Endothelial cell of umbilical vein (primary cell): ENCODE data around the gene XNDC1N. TPM values are rescaled to one million over a fixed set of nuclear protein-coding genes. Genes with fewer than 3 reads are reported as not detected.

Experiments
- Bru-seq: library from RNA; stranded (reverse); fragments of 400-500 nt; gene quantifications from one replicate; lab custom pipeline; 2021; lab: Mats Ljungman, UMichigan
- BruChase-seq, 2 experiments: library from RNA; stranded (reverse); fragments of 400-500 nt; gene quantifications; one replicate each; lab custom pipeline; 2021; lab: Mats Ljungman, UMichigan
- BruUV-seq: library from RNA; stranded (reverse); fragments of 400-500 nt; replicated peaks from 2 replicates; lab custom pipeline; 2021; lab: Mats Ljungman, UMichigan
- CTCF ChIA-PET: fragments of 300-600, 350-600 bp; sonication (Branson Sonifier 250); formaldehyde crosslinking; loops from one replicate; lab custom pipeline; 2021; ENCODE audit warnings: antibody characterized with exemption, inconsistent platforms; lab: Charles Lee
- POLR2A ChIA-PET: fragments of 300-600, 350-600 bp; sonication (Branson Sonifier 250); formaldehyde crosslinking; loops from one replicate; lab custom pipeline; 2021; ENCODE audit warnings: antibody characterized with exemption, inconsistent platforms; lab: Charles Lee
- DNase-seq: peaks from one replicate; pipeline ENCODE4 v3.0.0-alpha.2; 2011; ENCODE audit warnings: low read depth, low spot score
- FAIRE-seq: peaks from 2 replicates; lab custom pipeline; 2011; peaks lifted over from hg19 to GRCh38; lab: Jason Lieb, UNC
- H2AFZ ChIP-seq: 2 replicates; pipeline ENCODE4 v1.6.0; 2012; ENCODE audit warnings: low read depth, low read length, control low read depth, inconsistent platforms
- H3K27ac ChIP-seq: 2 replicates; pipeline ENCODE4 v1.5.1; 2011; ENCODE audit warnings: low read depth, mild to moderate bottlenecking, control low read depth, low read length, moderate library complexity; ENCODE audit not compliant: insufficient read depth
- H3K27me3 ChIP-seq, 2 experiments: 2 replicates each; pipeline versions ENCODE4 v1.6.0 to v1.6.1; 2011; ENCODE audit warnings: low read length in 2 of 2, mixed read lengths in 1 of 2; ENCODE audit not compliant: control insufficient read depth in 2 of 2, insufficient read depth in 2 of 2
- H3K36me3 ChIP-seq, 2 experiments: 2 replicates in 1 of 2; 3 replicates in 1 of 2; pipeline ENCODE4 v1.5.1; 2011; ENCODE audit warnings: low read length in 2 of 2, mild to moderate bottlenecking in 1 of 2, moderate library complexity in 1 of 2; ENCODE audit not compliant: control insufficient read depth in 2 of 2, insufficient read depth in 2 of 2; ENCODE audit errors: extremely low read depth in 1 of 2
- H3K4me1 ChIP-seq: 3 replicates; pipeline ENCODE4 v1.5.1; 2011; ENCODE audit warnings: mild to moderate bottlenecking, low read length; ENCODE audit not compliant: control insufficient read depth, insufficient read depth; ENCODE audit errors: extremely low read depth
- H3K4me2 ChIP-seq: 2 replicates; pipeline ENCODE4 v1.6.1; 2011; ENCODE audit warnings: low read length, control low read depth, mixed read lengths; ENCODE audit not compliant: insufficient read depth
- H3K4me3 ChIP-seq, 3 experiments: fragments of 200-600 bp in 1 of 3; sonication (generic), shearing (Covaris generic) in 1 of 3; replicated peaks in 1 of 3; 2 replicates each; pipeline ENCODE4 v1.5.1; 2011 to 2016; ENCODE audit warnings: control low read depth in 3 of 3, low read length in 3 of 3, mild to moderate bottlenecking in 2 of 3, inconsistent platforms in 1 of 3, low read depth in 1 of 3, moderate library complexity in 1 of 3; ENCODE audit not compliant: insufficient read depth in 1 of 3
- H3K79me2 ChIP-seq: 2 replicates; pipeline ENCODE4 v1.6.0; 2012; ENCODE audit warnings: low read length, inconsistent platforms; ENCODE audit not compliant: control insufficient read depth, insufficient read depth
- H3K9ac ChIP-seq: replicated peaks from 2 replicates; pipeline ENCODE3; 2011; ENCODE audit warnings: low read length, control low read depth; ENCODE audit not compliant: insufficient read depth; ENCODE audit errors: extremely low read depth
- H3K9me1 ChIP-seq: replicated peaks from 3 replicates; pipeline ENCODE4 v1.6.0; 2011; ENCODE audit warnings: mild to moderate bottlenecking, low read length; ENCODE audit not compliant: control insufficient read depth, insufficient read depth; ENCODE audit errors: extremely low read depth
- H3K9me3 ChIP-seq: replicated peaks from 2 replicates; pipeline ENCODE4 v1.5.1; 2012; ENCODE audit warnings: low read length, inconsistent platforms; ENCODE audit not compliant: control insufficient read depth, insufficient read depth
- H4K20me1 ChIP-seq: replicated peaks from 2 replicates; pipeline ENCODE3; 2011; ENCODE audit warnings: mild to moderate bottlenecking, low read length; ENCODE audit not compliant: control insufficient read depth, insufficient read depth; ENCODE audit errors: extremely low read depth
- JUN ChIP-seq: IDR thresholded peaks from 2 replicates; pipeline ENCODE4 v1.6.1; 2011; ENCODE audit warnings: borderline replicate concordance, low read depth; ENCODE audit not compliant: insufficient read length, insufficient read depth
- MYC ChIP-seq: IDR thresholded peaks from one replicate; pipeline ENCODE4 v1.6.1; 2011; ENCODE audit warnings: mild to moderate bottlenecking, low read depth, low read length
- POLR2A ChIP-seq: IDR thresholded peaks from 2 replicates; pipeline ENCODE4 v1.6.1; 2012; ENCODE audit warnings: low read depth, mild to moderate bottlenecking, control low read depth, low read length
- POLR2AphosphoS5 ChIP-seq: IDR thresholded peaks from 2 replicates; pipeline ENCODE4 v1.6.1; 2012; ENCODE audit warnings: low read depth, mild to moderate bottlenecking, control low read depth, low read length, moderate library complexity; ENCODE audit not compliant: insufficient read depth
- dilution Hi-C: fragments of 300-500 bp; cut with MboI; formaldehyde crosslinking; loops from one replicate; pipeline ENCODE4 v1.15.0; 2019; ENCODE audit warnings: low sequenced_read_pairs; ENCODE audit not compliant: extremely low pct_ligation_motif_present
- intact Hi-C: fragments of 100-400 bp; cut with micrococcal nuclease; formaldehyde crosslinking; loops from one replicate; pipeline ENCODE4 v1.10.0; 2022
- long read RNA-seq: library from polyadenylated mRNA; stranded (forward); transcript quantifications from one replicate; pipeline ENCODE4 v2.0.0, GENCODE V29; 2021
- polyA minus RNA-seq, 3 experiments: library from RNA; depleted of rRNA, polyadenylated mRNA; stranded (reverse); fragments of >200 nt; gene quantifications; 1 replicate in 1 of 3; 2 replicates in 2 of 3; pipeline ENCODE4 v1.2.3, GENCODE V29; 2011
- polyA plus RNA-seq, 4 experiments: library from polyadenylated mRNA; depleted of rRNA in 3 of 4; stranded (reverse) in 3 of 4; unstranded in 1 of 4; fragments of >200 nt; gene quantifications; 2 replicates each; pipeline versions ENCODE4 v1.2.1 to v1.2.3, GENCODE V29; 2011 to 2012; ENCODE audit warnings: missing spikeins in 1 of 4
- total RNA-seq: library from RNA; stranded (reverse); gene quantifications from 2 replicates; pipeline ENCODE4 v1.2.3, GENCODE V29; 2021

The XNDC1N gene, protein sequence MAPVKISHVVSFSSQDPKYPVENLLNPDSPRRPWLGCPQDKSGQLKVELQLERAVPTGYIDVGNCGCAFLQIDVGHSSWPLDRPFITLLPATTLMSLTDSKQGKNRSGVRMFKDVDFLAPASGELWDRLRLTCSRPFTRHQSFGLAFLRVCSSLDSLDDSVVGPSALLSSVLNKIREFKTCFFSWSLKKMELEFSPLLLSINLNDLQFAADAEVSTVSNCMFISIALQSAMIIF
- 8.9 and 9.0 TPM in 2 replicates for total RNA-seq
- 3.0 and 3.5 TPM in 2 replicates for polyA plus RNA-seq
- 3.7 and 4.2 TPM in 2 replicates for polyA plus RNA-seq (2011; cell fraction: cytosol; rRNA removed)
- 9.4 and 13.4 TPM in 2 replicates for polyA plus RNA-seq (2011; cell fraction: nucleus; rRNA removed)
- polyA plus RNA-seq (2012), result 3.5 and 4.3 TPM in 2 replicates
- polyA minus RNA-seq, result 9.9 and 11.6 TPM in 2 replicates
- polyA minus RNA-seq (2011; cell fraction: cytosol; rRNA and poly(A)+ RNA removed), result 12.6 TPM
- polyA minus RNA-seq (2011; cell fraction: nucleus; rRNA and poly(A)+ RNA removed), result 22.2 and 23.2 TPM in 2 replicates
- Bru-seq, nascent RNA, result percentile 52 among the genes with signal in this experiment
- BruChase-seq, experiment 1, labeled RNA remaining after a 6-hour chase, result percentile 48 among the genes with signal in this experiment
- percentile 60 among the genes with signal in this experiment for BruChase-seq, experiment 2, labeled RNA remaining after a 2-hour chase
- long read RNA-seq, partial matches to known transcripts, result 0 of 9 reads
- long read RNA-seq, other reads (novel, unspliced or antisense), result 9 of 9 reads

DNA sequence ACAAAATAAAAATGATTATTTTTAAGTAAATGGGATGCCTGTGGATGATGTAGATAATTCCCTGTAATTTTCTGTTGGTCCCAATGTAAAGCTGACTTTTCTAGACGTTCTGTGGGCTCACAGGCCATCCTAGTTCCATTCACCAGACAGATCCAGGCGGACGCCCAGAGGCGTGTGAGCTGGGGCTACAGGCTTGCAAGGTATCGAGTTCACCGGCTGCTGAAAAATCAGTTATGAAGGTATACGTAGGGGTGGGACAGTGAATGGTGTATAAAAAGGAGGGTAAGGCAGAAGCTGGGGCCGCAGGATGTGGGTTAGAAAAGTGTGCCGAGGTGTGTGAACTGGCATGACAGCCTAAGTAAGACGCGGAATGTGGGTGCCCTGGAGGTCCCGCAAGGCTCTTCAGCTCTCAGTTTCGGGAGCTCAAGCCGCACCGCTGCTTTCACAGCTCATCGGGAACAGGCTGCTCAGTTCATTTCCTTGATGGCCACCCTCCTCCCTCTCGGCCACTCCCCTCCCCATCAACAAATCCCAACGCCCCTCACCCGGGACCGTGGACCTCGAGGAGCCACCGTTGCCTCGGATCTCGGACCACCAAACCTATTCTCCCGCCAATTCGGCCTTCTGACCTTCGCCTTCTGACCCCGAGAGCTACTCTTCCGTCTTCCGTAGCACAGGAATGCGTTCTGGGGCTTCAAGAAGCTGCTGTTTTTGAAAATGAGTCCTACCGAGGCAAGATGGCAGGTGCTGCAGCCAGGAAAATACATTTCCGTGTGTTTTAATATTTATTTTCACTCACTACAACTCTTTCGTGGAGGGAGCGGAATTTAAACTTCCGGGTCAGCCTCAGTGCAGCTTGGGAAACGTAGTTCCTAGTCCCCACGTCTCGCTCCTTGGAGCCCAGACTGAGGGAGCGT lies at the start of gene XNDC1N:
TSS of gene XNDC1N (minus strand) at position 775 of the 917 bp plus-strand sequence. CDS start 5,241 bp downstream, outside the sequence.
- Histone ChIP-seq H3K27me3 (no peaks in the 10 kb centered on the region), H3K9me3 (no peaks in the 10 kb centered on the region), H2AFZ (peak within 1 kb of the TSS; percentile 96), H3K79me2 (peaks cover 53% of the 10 kb centered on the region), H4K20me1 (no peaks in the 10 kb centered on the region), H3K4me3 (peak within 1 kb of the TSS; percentile 63 to 95 (median 78)), H3K27ac (peak within 1 kb of the TSS; percentile 97), H3K36me3 (no peaks in the 10 kb centered on the region), H3K9ac (peak within 1 kb of the TSS; percentile 97), H3K4me2 (peak within 1 kb of the TSS; percentile 75), H3K4me1 (peaks cover 44% of the 10 kb centered on the region), H3K9me1 (no peaks in the 10 kb centered on the region)
- DNase-seq (peak; percentile 96), FAIRE-seq (peak; percentile 97)
- ChIA-PET CTCF (interaction anchor here (0.7 to 2.1 kb wide), 11 partner anchors 9 to 97 kb away, joined by 3 to 14 read pairs (median 3); no protein-coding TSS in a partner anchor), POLR2A (interaction anchor here (0.6 to 2.3 kb wide), 5 partner anchors 10 to 184 kb away, joined by 3 to 17 read pairs (median 3); partner anchors contain the start of gene ANAPC15)
- intact Hi-C loops (loop anchor here (1.0 to 2.0 kb wide), 2 partner anchors 9 to 185 kb away; partner anchors contain the start of gene ANAPC15), dilution Hi-C loops (no loop called here)
- peak; percentile 53 for TF ChIP-seq POLR2A
- TF ChIP-seq JUN, result no peak
- TF ChIP-seq POLR2AphosphoS5, result peak; percentile 57
- TF ChIP-seq MYC, result no peak
- BruUV-seq, result TSS peak; percentile 59
